K562 (cell line): ENCODE measurements around the gene MARCHF3. TPM values are rescaled to one million over a fixed set of nuclear protein-coding genes. Genes with fewer than 3 reads are reported as not detected.

Experiments used
- COPS2 ChIP-seq: fragments of 450-650 bp; conservative IDR thresholded peaks from 2 replicates; pipeline ENCODE4 v1.6.1; 2016; ENCODE audit warnings: mild to moderate bottlenecking, moderate library complexity
- CXXC5 ChIP-seq: fragments of 250-450 bp; sonication (Bioruptor Pico); IDR thresholded peaks from 2 replicates; pipeline ENCODE4 v1.8.0; 2022; ENCODE audit warnings: inconsistent platforms, mild to moderate bottlenecking, moderate library complexity
- DPF2 ChIP-seq: fragments of 450-650 bp; IDR thresholded peaks from 2 replicates; pipeline ENCODE4 v1.6.1; 2016
- JUN ChIP-seq, 2 experiments: sonication (generic) in 1 of 2; formaldehyde crosslinking in 1 of 2; IDR thresholded peaks; 2 replicates each; pipeline versions ENCODE4 v1.6.1 to v1.8.0; 2012 to 2022; ENCODE audit warnings: borderline replicate concordance in 2 of 2, mild to moderate bottlenecking in 2 of 2, improper control_type of control experiment in 1 of 2, low read depth in 1 of 2, low read length in 1 of 2, missing genetic modification reagents in 1 of 2
- KDM1A ChIP-seq, 2 experiments: fragments of 450-650 bp; IDR thresholded peaks; 2 replicates each; pipeline ENCODE4 v1.6.1; 2016; ENCODE audit warnings: mild to moderate bottlenecking in 2 of 2
- KDM5B ChIP-seq: fragments of 200-600 bp; sonication (generic); IDR thresholded peaks from 2 replicates; pipeline ENCODE4 v1.6.1; 2012; ENCODE audit warnings: low read depth, mild to moderate bottlenecking, moderate library complexity, low read length, control low read depth, inconsistent platforms; ENCODE audit not compliant: insufficient replicate concordance
- LCOR ChIP-seq: sonication (generic); formaldehyde crosslinking; IDR thresholded peaks from 2 replicates; pipeline ENCODE4 v1.8.0; 2022; ENCODE audit warnings: mild to moderate bottlenecking, missing genetic modification reagents
- NELFE ChIP-seq: IDR thresholded peaks from 2 replicates; pipeline ENCODE4 v1.6.1; 2011; ENCODE audit warnings: mild to moderate bottlenecking; ENCODE audit not compliant: insufficient read depth, insufficient read length
- NFE2 ChIP-seq: IDR thresholded peaks from 2 replicates; pipeline ENCODE4 v1.6.1; 2014; ENCODE audit warnings: antibody characterized with exemption, low read depth
- PRPF4 ChIP-seq: fragments of 200-400 bp; formaldehyde crosslinking; IDR thresholded peaks from one replicate; pipeline ENCODE4 v1.6.1; 2017; ENCODE audit warnings: low read length, low read depth, mild to moderate bottlenecking; ENCODE audit not compliant: insufficient read depth, poor library complexity, severe bottlenecking
- SLC30A9 ChIP-seq: fragments of 250-450 bp; sonication (Bioruptor Pico); IDR thresholded peaks from 2 replicates; pipeline ENCODE4 v1.8.0; 2022; ENCODE audit warnings: mild to moderate bottlenecking, moderate library complexity
- ZNF224 ChIP-seq: sonication (generic); formaldehyde crosslinking; IDR thresholded peaks from 2 replicates; pipeline ENCODE4 v1.8.0; 2022; ENCODE audit warnings: mild to moderate bottlenecking, missing genetic modification reagents
- ZNF76 ChIP-seq: fragments of 250-450 bp; sonication (Bioruptor Pico); IDR thresholded peaks from 2 replicates; pipeline ENCODE4 v1.4.0; 2020; ENCODE audit warnings: mild to moderate bottlenecking, moderate library complexity, borderline replicate concordance
- polyA plus RNA-seq, 8 experiments: library from polyadenylated mRNA; depleted of rRNA in 4 of 8; stranded (reverse) in 5 of 8; unstranded in 3 of 8; fragments of >200 nt; fragmentation: Nextera tagmentation in 2 of 8; fragmentation: Illumina TruSeq in 1 of 8; extraction: Ambion mirVana in 2 of 8; extraction: Trizol in 1 of 8; gene quantifications; 2 replicates each; pipeline versions ENCODE4 v1.2.1 to v1.2.3, GENCODE V29; 2011 to 2014; ENCODE audit warnings: inconsistent platforms in 1 of 8, missing spikeins in 1 of 8
- total RNA-seq, 7 experiments: library from RNA; depleted of rRNA in 6 of 7; stranded (reverse); fragments of >200 nt in 6 of 7; fragmentation: Illumina TruSeq in 2 of 7; extraction: Trizol in 2 of 7; gene quantifications; 2 replicates each; pipeline versions ENCODE4 v1.2.1 to v1.2.3, GENCODE V29; 2011 to 2021; ENCODE audit warnings: low replicate concordance in 1 of 7
- TF ChIP-seq, protein P1 (sequence below), 2 experiments: fragments of 150-350 bp in 1 of 2; IDR thresholded peaks; 2 replicates each; pipeline ENCODE4 v1.6.1; 2012 to 2016; ENCODE audit warnings: low read depth in 2 of 2, low read length in 2 of 2, mild to moderate bottlenecking in 1 of 2, moderate library complexity in 1 of 2
- TF ChIP-seq, protein P2 (sequence below): IDR thresholded peaks from 3 replicates; pipeline ENCODE4 v1.6.1; 2011; ENCODE audit warnings: borderline replicate concordance, mild to moderate bottlenecking, moderate library complexity; ENCODE audit not compliant: insufficient read length; ENCODE audit errors: extremely low read depth
- TF ChIP-seq, protein P3 (sequence below), 2 experiments: IDR thresholded peaks; 2 replicates each; pipeline ENCODE4 v1.6.1; 2012; ENCODE audit warnings: improper control_type of control experiment in 2 of 2, low read depth in 2 of 2, low read length in 2 of 2, borderline replicate concordance in 1 of 2

The MARCHF3 gene
- total and polyA plus RNA-seq, 9 of the 15 experiments (the other 6 are each of a cell fraction or from before 2014, with no cell fraction given), result 5.6 to 37.4 (median 16.5) TPM

DNA sequence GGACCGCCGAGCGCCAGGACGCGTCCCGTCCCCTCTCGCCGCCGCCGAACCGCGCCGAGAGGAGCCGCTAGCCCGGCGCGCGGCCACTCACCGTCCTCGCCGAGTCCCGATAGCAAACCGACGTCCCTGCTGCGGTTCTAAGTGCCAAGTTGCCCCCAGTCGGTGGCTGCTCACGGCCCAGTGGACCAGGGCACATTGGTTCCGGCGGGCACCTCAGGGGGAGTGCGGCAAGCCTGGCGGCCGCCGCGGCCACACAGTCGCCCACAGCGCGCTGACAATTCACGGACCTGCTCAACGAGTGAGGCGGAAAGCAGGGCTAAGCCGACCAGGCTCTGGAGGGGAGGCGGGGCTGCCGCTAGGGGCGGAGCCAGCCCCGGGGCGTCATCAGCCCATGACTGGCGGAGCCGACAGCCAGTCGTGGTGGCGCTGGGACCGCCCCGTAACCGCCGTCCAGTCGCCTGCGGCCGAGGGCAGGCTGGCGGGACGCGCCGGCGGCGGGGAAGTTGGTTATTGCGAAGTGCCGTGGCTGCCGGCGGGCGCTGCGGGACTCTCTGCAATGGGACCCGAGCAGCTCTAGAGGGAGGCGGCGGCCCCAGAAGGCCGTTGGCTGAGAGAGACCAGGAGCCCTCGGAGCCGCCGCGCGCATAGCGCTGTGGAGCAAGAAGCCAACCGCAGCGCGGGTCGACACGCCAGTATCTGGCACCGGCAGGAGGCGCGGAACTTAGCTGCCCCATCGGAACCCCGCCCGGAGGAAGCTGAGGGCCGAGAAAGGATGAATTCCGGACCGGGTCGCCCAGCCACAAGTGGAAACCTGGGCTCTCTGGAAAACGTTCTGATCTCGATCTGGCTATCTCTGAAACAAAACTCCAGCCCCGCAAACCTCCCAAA is at the start of gene MARCHF3 (continued):
- TF ChIP-seq, protein P1, sequence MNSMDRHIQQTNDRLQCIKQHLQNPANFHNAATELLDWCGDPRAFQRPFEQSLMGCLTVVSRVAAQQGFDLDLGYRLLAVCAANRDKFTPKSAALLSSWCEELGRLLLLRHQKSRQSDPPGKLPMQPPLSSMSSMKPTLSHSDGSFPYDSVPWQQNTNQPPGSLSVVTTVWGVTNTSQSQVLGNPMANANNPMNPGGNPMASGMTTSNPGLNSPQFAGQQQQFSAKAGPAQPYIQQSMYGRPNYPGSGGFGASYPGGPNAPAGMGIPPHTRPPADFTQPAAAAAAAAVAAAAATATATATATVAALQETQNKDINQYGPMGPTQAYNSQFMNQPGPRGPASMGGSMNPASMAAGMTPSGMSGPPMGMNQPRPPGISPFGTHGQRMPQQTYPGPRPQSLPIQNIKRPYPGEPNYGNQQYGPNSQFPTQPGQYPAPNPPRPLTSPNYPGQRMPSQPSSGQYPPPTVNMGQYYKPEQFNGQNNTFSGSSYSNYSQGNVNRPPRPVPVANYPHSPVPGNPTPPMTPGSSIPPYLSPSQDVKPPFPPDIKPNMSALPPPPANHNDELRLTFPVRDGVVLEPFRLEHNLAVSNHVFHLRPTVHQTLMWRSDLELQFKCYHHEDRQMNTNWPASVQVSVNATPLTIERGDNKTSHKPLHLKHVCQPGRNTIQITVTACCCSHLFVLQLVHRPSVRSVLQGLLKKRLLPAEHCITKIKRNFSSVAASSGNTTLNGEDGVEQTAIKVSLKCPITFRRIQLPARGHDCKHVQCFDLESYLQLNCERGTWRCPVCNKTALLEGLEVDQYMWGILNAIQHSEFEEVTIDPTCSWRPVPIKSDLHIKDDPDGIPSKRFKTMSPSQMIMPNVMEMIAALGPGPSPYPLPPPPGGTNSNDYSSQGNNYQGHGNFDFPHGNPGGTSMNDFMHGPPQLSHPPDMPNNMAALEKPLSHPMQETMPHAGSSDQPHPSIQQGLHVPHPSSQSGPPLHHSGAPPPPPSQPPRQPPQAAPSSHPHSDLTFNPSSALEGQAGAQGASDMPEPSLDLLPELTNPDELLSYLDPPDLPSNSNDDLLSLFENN (IDR thresholded peaks at IDR 0.05; ENCODE audit: low read depth in 2 of 2, low read length in 2 of 2), result 0 out of 4 replicates have a peak, but pooled peaks of 1 of the 2 experiments have one; percentile 10
- 0 out of 2 replicates have a peak, but pooled peaks have one; percentile 17 for TF ChIP-seq DPF2
- 0 out of 4 replicates have a peak, but pooled peaks of 1 of the 2 experiments have one; percentile 9 for TF ChIP-seq KDM1A (IDR thresholded peaks at IDR 0.05)
- TF ChIP-seq ZNF224 (CRISPR knock-in tag), result peak; percentile 71; the same call in 1 of the 2 replicates
- TF ChIP-seq SLC30A9 (CRISPR knock-in tag), result no peak
- TF ChIP-seq NELFE, result no peak
- TF ChIP-seq KDM5B, result peak; percentile 95
- TF ChIP-seq JUN (IDR thresholded peaks at IDR 0.05; ENCODE audit: borderline replicate concordance, low read depth, low read length), result 0 out of 2 replicates have a peak, but pooled peaks have one; percentile 43
- no peak for TF ChIP-seq JUN (CRISPR knock-in tag; IDR thresholded peaks at IDR 0.05; ENCODE audit: borderline replicate concordance)
- TF ChIP-seq, protein P2, sequence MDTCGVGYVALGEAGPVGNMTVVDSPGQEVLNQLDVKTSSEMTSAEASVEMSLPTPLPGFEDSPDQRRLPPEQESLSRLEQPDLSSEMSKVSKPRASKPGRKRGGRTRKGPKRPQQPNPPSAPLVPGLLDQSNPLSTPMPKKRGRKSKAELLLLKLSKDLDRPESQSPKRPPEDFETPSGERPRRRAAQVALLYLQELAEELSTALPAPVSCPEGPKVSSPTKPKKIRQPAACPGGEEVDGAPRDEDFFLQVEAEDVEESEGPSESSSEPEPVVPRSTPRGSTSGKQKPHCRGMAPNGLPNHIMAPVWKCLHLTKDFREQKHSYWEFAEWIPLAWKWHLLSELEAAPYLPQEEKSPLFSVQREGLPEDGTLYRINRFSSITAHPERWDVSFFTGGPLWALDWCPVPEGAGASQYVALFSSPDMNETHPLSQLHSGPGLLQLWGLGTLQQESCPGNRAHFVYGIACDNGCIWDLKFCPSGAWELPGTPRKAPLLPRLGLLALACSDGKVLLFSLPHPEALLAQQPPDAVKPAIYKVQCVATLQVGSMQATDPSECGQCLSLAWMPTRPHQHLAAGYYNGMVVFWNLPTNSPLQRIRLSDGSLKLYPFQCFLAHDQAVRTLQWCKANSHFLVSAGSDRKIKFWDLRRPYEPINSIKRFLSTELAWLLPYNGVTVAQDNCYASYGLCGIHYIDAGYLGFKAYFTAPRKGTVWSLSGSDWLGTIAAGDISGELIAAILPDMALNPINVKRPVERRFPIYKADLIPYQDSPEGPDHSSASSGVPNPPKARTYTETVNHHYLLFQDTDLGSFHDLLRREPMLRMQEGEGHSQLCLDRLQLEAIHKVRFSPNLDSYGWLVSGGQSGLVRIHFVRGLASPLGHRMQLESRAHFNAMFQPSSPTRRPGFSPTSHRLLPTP, result no peak
- TF ChIP-seq ZNF76, result no peak
- TF ChIP-seq NFE2, result no peak
- TF ChIP-seq COPS2, result no peak
- TF ChIP-seq PRPF4, result no peak
- TF ChIP-seq CXXC5 (CRISPR knock-in tag), result peak; percentile 95
- TF ChIP-seq LCOR (CRISPR knock-in tag), result peak; percentile 83; the same call in 1 of the 2 replicates
- TF ChIP-seq, protein P3, sequence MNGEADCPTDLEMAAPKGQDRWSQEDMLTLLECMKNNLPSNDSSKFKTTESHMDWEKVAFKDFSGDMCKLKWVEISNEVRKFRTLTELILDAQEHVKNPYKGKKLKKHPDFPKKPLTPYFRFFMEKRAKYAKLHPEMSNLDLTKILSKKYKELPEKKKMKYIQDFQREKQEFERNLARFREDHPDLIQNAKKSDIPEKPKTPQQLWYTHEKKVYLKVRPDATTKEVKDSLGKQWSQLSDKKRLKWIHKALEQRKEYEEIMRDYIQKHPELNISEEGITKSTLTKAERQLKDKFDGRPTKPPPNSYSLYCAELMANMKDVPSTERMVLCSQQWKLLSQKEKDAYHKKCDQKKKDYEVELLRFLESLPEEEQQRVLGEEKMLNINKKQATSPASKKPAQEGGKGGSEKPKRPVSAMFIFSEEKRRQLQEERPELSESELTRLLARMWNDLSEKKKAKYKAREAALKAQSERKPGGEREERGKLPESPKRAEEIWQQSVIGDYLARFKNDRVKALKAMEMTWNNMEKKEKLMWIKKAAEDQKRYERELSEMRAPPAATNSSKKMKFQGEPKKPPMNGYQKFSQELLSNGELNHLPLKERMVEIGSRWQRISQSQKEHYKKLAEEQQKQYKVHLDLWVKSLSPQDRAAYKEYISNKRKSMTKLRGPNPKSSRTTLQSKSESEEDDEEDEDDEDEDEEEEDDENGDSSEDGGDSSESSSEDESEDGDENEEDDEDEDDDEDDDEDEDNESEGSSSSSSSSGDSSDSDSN (IDR thresholded peaks at IDR 0.05; ENCODE audit: borderline replicate concordance in 1 of 2, low read depth in 2 of 2, low read length in 2 of 2), result peak; percentile 72 to 90; a peak in 3 of 4 replicates
